IMR-90 (cell line): ENCODE measurements around the gene HIVEP3. TPM values are rescaled to one million over a fixed set of nuclear protein-coding genes. Genes with fewer than 3 reads are reported as not detected.

Experiments used
- ATAC-seq: fragments of 200-7000 bp; cut with Tn5 transposase; 2 replicates; pipeline ENCODE4 v1.9.1; 2020; ENCODE audit warnings: low read depth, mild to moderate bottlenecking, moderate library complexity
- BruUV-seq: library from RNA; stranded (reverse); fragments of 400-500 nt; replicated peaks from 2 replicates; lab custom pipeline; 2021; lab: Mats Ljungman, UMichigan
- CTCF ChIA-PET: fragments of 300-600 bp; formaldehyde crosslinking; extraction: SDS; loops from one replicate; lab custom pipeline; 2021; ENCODE audit warnings: antibody characterized with exemption; lab: Yijun Ruan, JAX
- POLR2A ChIA-PET: fragments of 300-600 bp; sonication (Branson Sonifier 250); formaldehyde crosslinking; loops from one replicate; lab custom pipeline; 2022; ENCODE audit warnings: antibody characterized with exemption; ENCODE audit not compliant: unreplicated experiment; lab: Charles Lee
- DNase-seq: peaks from one replicate; pipeline ENCODE4 v3.0.0; 2013
- H2AFZ ChIP-seq: replicated peaks from 2 replicates; pipeline ENCODE3; 2013; ENCODE audit warnings: low read length, mild to moderate bottlenecking; ENCODE audit not compliant: poor library complexity
- H2AK5ac ChIP-seq: 2 replicates; pipeline ENCODE4 v1.6.1; 2013; ENCODE audit warnings: low read depth, low read length, inconsistent platforms
- H2AK9ac ChIP-seq: replicated peaks from 2 replicates; pipeline ENCODE3; 2013; ENCODE audit warnings: mild to moderate bottlenecking, low read depth, low read length, moderate library complexity; ENCODE audit not compliant: poor library complexity
- H2BK120ac ChIP-seq: 2 replicates; pipeline ENCODE4 v1.6.1; 2013; ENCODE audit warnings: low read depth, low read length, inconsistent platforms
- H2BK15ac ChIP-seq: 3 replicates; pipeline ENCODE4 v1.6.1; 2013; ENCODE audit warnings: low read depth, low read length, inconsistent platforms
- H2BK20ac ChIP-seq: 2 replicates; pipeline ENCODE4 v1.6.1; 2013; ENCODE audit warnings: low read depth, mild to moderate bottlenecking, inconsistent platforms, low read length, moderate library complexity
- H2BK5ac ChIP-seq: 2 replicates; pipeline ENCODE4 v1.6.1; 2013; ENCODE audit warnings: mild to moderate bottlenecking, low read depth, low read length, inconsistent platforms; ENCODE audit not compliant: poor library complexity, severe bottlenecking
- H3K14ac ChIP-seq: replicated peaks from 2 replicates; pipeline ENCODE4 v1.6.1; 2013; ENCODE audit warnings: low read depth, low read length, inconsistent platforms
- H3K18ac ChIP-seq: 2 replicates; pipeline ENCODE4 v1.6.1; 2013; ENCODE audit warnings: low read depth, low read length, control low read depth
- H3K23ac ChIP-seq: 2 replicates; pipeline ENCODE4 v1.6.1; 2013; ENCODE audit warnings: low read depth, low read length, inconsistent platforms
- H3K27ac ChIP-seq: 2 replicates; pipeline ENCODE4 v1.5.1; 2013; ENCODE audit warnings: mild to moderate bottlenecking, control low read depth, low read length; ENCODE audit not compliant: insufficient read depth
- H3K27me3 ChIP-seq: 2 replicates; pipeline ENCODE4 v1.6.1; 2013; ENCODE audit warnings: low read length; ENCODE audit not compliant: control insufficient read depth, insufficient read depth
- H3K36me3 ChIP-seq: 2 replicates; pipeline ENCODE4 v1.6.1; 2013; ENCODE audit warnings: low read length, mixed read lengths; ENCODE audit not compliant: control insufficient read depth, insufficient read depth
- H3K4ac ChIP-seq: 2 replicates; pipeline ENCODE4 v1.6.1; 2013; ENCODE audit warnings: low read depth, low read length, inconsistent platforms
- H3K4me1 ChIP-seq: 2 replicates; pipeline ENCODE4 v1.6.1; 2013; ENCODE audit warnings: low read length, mixed read lengths; ENCODE audit not compliant: control insufficient read depth, insufficient read depth
- H3K4me2 ChIP-seq: 2 replicates; pipeline ENCODE4 v1.6.1; 2013; ENCODE audit warnings: low read depth, mild to moderate bottlenecking, control low read depth, low read length, moderate library complexity
- H3K4me3 ChIP-seq: 2 replicates; pipeline ENCODE4 v1.5.1; 2013; ENCODE audit warnings: low read depth, mild to moderate bottlenecking, control low read depth, low read length, moderate library complexity; ENCODE audit not compliant: insufficient read depth
- H3K56ac ChIP-seq: 2 replicates; pipeline ENCODE4 v1.6.1; 2013; ENCODE audit warnings: low read length, inconsistent platforms; ENCODE audit not compliant: insufficient read depth; ENCODE audit errors: extremely low read depth
- H3K79me1 ChIP-seq, 2 experiments: 2 replicates each; pipeline ENCODE4 v1.6.1; 2013; ENCODE audit warnings: low read length in 2 of 2, inconsistent platforms in 1 of 2, low read depth in 1 of 2
- H3K9ac ChIP-seq: 2 replicates; pipeline ENCODE4 v1.6.1; 2013; ENCODE audit warnings: low read depth, low read length, control low read depth
- H3K9me1 ChIP-seq: 2 replicates; pipeline ENCODE4 v1.6.1; 2013; ENCODE audit warnings: low read length, inconsistent platforms; ENCODE audit not compliant: insufficient read depth
- H3K9me3 ChIP-seq: 2 replicates; pipeline ENCODE4 v1.6.1; 2013; ENCODE audit warnings: low read length; ENCODE audit not compliant: control insufficient read depth, insufficient read depth
- H4K20me1 ChIP-seq: 2 replicates; pipeline ENCODE4 v1.6.1; 2013; ENCODE audit warnings: low read length, inconsistent platforms; ENCODE audit not compliant: insufficient read depth
- H4K5ac ChIP-seq: 2 replicates; pipeline ENCODE4 v1.6.1; 2013; ENCODE audit warnings: mild to moderate bottlenecking, low read depth, low read length, control low read depth
- H4K8ac ChIP-seq, 2 experiments: 2 replicates each; pipeline ENCODE4 v1.6.1; 2013; ENCODE audit warnings: low read depth in 2 of 2, low read length in 2 of 2, control low read depth in 1 of 2, inconsistent platforms in 1 of 2
- H4K91ac ChIP-seq: 2 replicates; pipeline ENCODE4 v1.6.1; 2013; ENCODE audit warnings: low read depth, low read length, inconsistent platforms; ENCODE audit not compliant: insufficient read depth
- BHLHE40 ChIP-seq: fragments of 150-350 bp; IDR thresholded peaks from 2 replicates; pipeline ENCODE4 v1.6.1; 2016; ENCODE audit warnings: mild to moderate bottlenecking, low read depth, low read length
- CEBPB ChIP-seq: IDR thresholded peaks from 2 replicates; pipeline ENCODE4 v1.6.1; 2012; ENCODE audit warnings: low read depth, low read length, improper control_type of control experiment
- CHD1 ChIP-seq: IDR thresholded peaks from 2 replicates; pipeline ENCODE4 v1.6.1; 2012; ENCODE audit warnings: low read depth, low read length, improper control_type of control experiment
- FOS ChIP-seq: fragments of 150-350 bp; IDR thresholded peaks from 2 replicates; pipeline ENCODE4 v1.6.1; 2016; ENCODE audit warnings: low read depth, low read length
- MAFK ChIP-seq: IDR thresholded peaks from 2 replicates; pipeline ENCODE4 v1.6.1; 2012; ENCODE audit warnings: low read depth, low read length, improper control_type of control experiment
- MAZ ChIP-seq: IDR thresholded peaks from 2 replicates; pipeline ENCODE4 v1.6.1; 2012; ENCODE audit warnings: low read depth, mild to moderate bottlenecking, low read length, improper control_type of control experiment, moderate library complexity, borderline replicate concordance
- MXI1 ChIP-seq: IDR thresholded peaks from 2 replicates; pipeline ENCODE4 v1.6.1; 2012; ENCODE audit warnings: low read depth, mild to moderate bottlenecking, low read length, moderate library complexity, borderline replicate concordance
- NFE2L2 ChIP-seq: fragments of 150-350 bp; IDR thresholded peaks from 2 replicates; pipeline ENCODE4 v1.6.1; 2016; ENCODE audit warnings: low read depth, mild to moderate bottlenecking, low read length
- POLR2A ChIP-seq: IDR thresholded peaks from 2 replicates; pipeline ENCODE4 v1.6.1; 2012; ENCODE audit warnings: mild to moderate bottlenecking, low read depth, low read length
- RAD21 ChIP-seq: IDR thresholded peaks from 2 replicates; pipeline ENCODE4 v1.6.1; 2012; ENCODE audit warnings: low read length, improper control_type of control experiment
- RCOR1 ChIP-seq: IDR thresholded peaks from 2 replicates; pipeline ENCODE4 v1.6.1; 2012; ENCODE audit warnings: mild to moderate bottlenecking, low read length, improper control_type of control experiment; ENCODE audit not compliant: insufficient replicate concordance
- RFX5 ChIP-seq: IDR thresholded peaks from 2 replicates; pipeline ENCODE4 v1.8.0; 2012; ENCODE audit warnings: low read depth, mild to moderate bottlenecking, low read length, moderate library complexity
- SMC3 ChIP-seq: fragments of 150-350 bp; IDR thresholded peaks from 2 replicates; pipeline ENCODE4 v1.6.1; 2016; ENCODE audit warnings: low read depth, mild to moderate bottlenecking, antibody characterized with exemption, low read length, moderate library complexity
- WGBS, 2 experiments: methylation state at CpG; one replicate each; pipeline versions ENCODE4 v1.1.5 to v1.1.7; 2013; ENCODE audit warnings: missing lambda C conversion rate in 2 of 2; ENCODE audit not compliant: insufficient read length in 1 of 2; ENCODE audit errors: extremely low coverage in 2 of 2; 5-methylcytosine and 5-hydroxymethylcytosine counted together
- dilution Hi-C: fragments of 300-500 bp; cut with HindIII; formaldehyde crosslinking; loops from one replicate; pipeline ENCODE4 v1.14.3; 2018; ENCODE audit warnings: low sequenced_read_pairs; ENCODE audit not compliant: unreplicated experiment
- in situ Hi-C: fragments of 300-500 bp; cut with MboI; formaldehyde crosslinking; loops from 3 replicates; pipeline ENCODE4 v1.14.3; 2019; ENCODE audit warnings: low sequenced_read_pairs, inconsistent platforms, mixed read lengths
- intact Hi-C: fragments of 100-400 bp; cut with micrococcal nuclease; formaldehyde crosslinking; loops from 2 replicates; pipeline ENCODE4 v1.10.0; 2022
- polyA plus RNA-seq, 3 experiments: library from polyadenylated mRNA; depleted of rRNA; stranded (reverse); fragments of >200 nt; gene quantifications; 2 replicates each; pipeline ENCODE4 v1.2.3, GENCODE V29; 2012; ENCODE audit warnings: low replicate concordance in 1 of 3
- total RNA-seq: library from RNA; depleted of rRNA; stranded (reverse); fragments of >200 nt; gene quantifications from 2 replicates; pipeline ENCODE4 v1.2.3, GENCODE V29; 2012
- TF ChIP-seq, protein P1 (sequence below): fragments of 150-350 bp; IDR thresholded peaks from 2 replicates; pipeline ENCODE4 v1.6.1; 2016; ENCODE audit warnings: low read depth, mild to moderate bottlenecking, low read length, moderate library complexity, borderline replicate concordance
- TF ChIP-seq, protein P2 (sequence below): conservative IDR thresholded peaks from 2 replicates; pipeline ENCODE4 v1.5.1; 2012; ENCODE audit warnings: mild to moderate bottlenecking, low read depth, low read length, improper control_type of control experiment
- TF ChIP-seq, protein P3 (sequence below): fragments of 150-350 bp; IDR thresholded peaks from 2 replicates; pipeline ENCODE4 v1.6.1; 2017; ENCODE audit warnings: mild to moderate bottlenecking, antibody characterized with exemption, low read length, low read depth

Gene HIVEP3
- total and polyA plus RNA-seq, 2 of the 4 experiments (the other 2 are of a cell fraction): 1.4 to 4.0 TPM

DNA sequence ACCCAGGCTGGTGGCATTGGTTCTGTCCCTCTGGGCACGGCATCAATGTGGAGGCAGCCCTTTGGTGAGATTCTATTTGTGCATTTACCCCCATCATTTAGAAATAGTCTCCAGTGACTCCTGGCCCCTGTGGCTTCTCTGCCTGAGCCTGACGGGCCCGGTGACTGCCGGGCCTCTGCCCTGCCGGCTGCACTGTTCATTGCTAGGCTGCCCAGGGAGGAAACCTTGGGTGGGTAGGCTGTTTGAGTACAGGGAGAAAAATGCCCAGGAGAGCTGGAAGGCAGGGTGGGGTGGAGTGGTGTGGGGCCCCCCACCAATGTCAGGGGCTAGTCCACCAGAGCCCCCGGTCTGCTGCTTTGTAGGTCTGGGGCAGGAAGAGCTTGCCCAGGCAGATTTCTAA is 410.9 kb downstream of the HIVEP3 start:
- in situ Hi-C loops: no loop called here
- no CpG with 5 or more reads among the region's 6 CpGs for WGBS, 2 experiments

More for the DNA sequence above, 410.9 kb downstream of the HIVEP3 start:
- H3K9ac ChIP-seq: no peak overlapping the region
- H3K9me3 ChIP-seq: no peaks in the 10 kb centered on the region
- no peak overlapping the region for H3K27ac ChIP-seq
- dilution Hi-C loops: no loop called here
- H4K8ac ChIP-seq: no peak overlapping the region
- no peak overlapping the region for H3K4ac ChIP-seq
- ATAC-seq (no peak), DNase-seq (no peak)
- no peak overlapping the region for H3K14ac ChIP-seq
- no peak overlapping the region for H3K23ac ChIP-seq
- H2BK120ac ChIP-seq: no peak overlapping the region
- H3K27me3 ChIP-seq: no peaks in the 10 kb centered on the region; the same call in 1 of the 2 replicates
- TF ChIP-seq CEBPB (no peak), MXI1 (no peak), RCOR1 (no peak), MAZ (no peak), POLR2A (no peak), RFX5 (no peak), RAD21 (no peak), SMC3 (no peak), CHD1 (no peak), MAFK (no peak), NFE2L2 (no peak), BHLHE40 (no peak), FOS (no peak)
- TF ChIP-seq, protein P1, sequence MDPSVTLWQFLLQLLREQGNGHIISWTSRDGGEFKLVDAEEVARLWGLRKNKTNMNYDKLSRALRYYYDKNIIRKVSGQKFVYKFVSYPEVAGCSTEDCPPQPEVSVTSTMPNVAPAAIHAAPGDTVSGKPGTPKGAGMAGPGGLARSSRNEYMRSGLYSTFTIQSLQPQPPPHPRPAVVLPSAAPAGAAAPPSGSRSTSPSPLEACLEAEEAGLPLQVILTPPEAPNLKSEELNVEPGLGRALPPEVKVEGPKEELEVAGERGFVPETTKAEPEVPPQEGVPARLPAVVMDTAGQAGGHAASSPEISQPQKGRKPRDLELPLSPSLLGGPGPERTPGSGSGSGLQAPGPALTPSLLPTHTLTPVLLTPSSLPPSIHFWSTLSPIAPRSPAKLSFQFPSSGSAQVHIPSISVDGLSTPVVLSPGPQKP: no peak
- TF ChIP-seq, protein P2, sequence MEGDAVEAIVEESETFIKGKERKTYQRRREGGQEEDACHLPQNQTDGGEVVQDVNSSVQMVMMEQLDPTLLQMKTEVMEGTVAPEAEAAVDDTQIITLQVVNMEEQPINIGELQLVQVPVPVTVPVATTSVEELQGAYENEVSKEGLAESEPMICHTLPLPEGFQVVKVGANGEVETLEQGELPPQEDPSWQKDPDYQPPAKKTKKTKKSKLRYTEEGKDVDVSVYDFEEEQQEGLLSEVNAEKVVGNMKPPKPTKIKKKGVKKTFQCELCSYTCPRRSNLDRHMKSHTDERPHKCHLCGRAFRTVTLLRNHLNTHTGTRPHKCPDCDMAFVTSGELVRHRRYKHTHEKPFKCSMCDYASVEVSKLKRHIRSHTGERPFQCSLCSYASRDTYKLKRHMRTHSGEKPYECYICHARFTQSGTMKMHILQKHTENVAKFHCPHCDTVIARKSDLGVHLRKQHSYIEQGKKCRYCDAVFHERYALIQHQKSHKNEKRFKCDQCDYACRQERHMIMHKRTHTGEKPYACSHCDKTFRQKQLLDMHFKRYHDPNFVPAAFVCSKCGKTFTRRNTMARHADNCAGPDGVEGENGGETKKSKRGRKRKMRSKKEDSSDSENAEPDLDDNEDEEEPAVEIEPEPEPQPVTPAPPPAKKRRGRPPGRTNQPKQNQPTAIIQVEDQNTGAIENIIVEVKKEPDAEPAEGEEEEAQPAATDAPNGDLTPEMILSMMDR: no peak
- TF ChIP-seq, protein P3, sequence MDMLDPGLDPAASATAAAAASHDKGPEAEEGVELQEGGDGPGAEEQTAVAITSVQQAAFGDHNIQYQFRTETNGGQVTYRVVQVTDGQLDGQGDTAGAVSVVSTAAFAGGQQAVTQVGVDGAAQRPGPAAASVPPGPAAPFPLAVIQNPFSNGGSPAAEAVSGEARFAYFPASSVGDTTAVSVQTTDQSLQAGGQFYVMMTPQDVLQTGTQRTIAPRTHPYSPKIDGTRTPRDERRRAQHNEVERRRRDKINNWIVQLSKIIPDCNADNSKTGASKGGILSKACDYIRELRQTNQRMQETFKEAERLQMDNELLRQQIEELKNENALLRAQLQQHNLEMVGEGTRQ: no peak
- H3K4me3 ChIP-seq: no peak overlapping the region
- H3K36me3 ChIP-seq: no peaks in the 10 kb centered on the region
- no peak overlapping the region for H4K5ac ChIP-seq
- H2BK5ac ChIP-seq: no peak overlapping the region
- no peak overlapping the region for H2BK20ac ChIP-seq
- no peaks in the 10 kb centered on the region; the same call in 1 of the 2 replicates for H3K4me1 ChIP-seq
- BruUV-seq: no TSS peak
- no peak overlapping the region for H3K56ac ChIP-seq
- ChIA-PET POLR2A (no interaction called here), CTCF (interaction anchor here (1.1 kb wide), 1 partner anchor 8 kb away, joined by 3 read pairs; no protein-coding TSS in a partner anchor)
- no peak overlapping the region for H2AK5ac ChIP-seq
- H3K79me1 ChIP-seq: no peaks in the 10 kb centered on the region
- H2BK15ac ChIP-seq: no peak overlapping the region
- H2AK9ac ChIP-seq: no peak overlapping the region
- no peak overlapping the region for H2AFZ ChIP-seq
- H3K4me2 ChIP-seq: no peak overlapping the region
- H4K20me1 ChIP-seq: no peaks in the 10 kb centered on the region
- no peak overlapping the region for H3K18ac ChIP-seq
- no peak overlapping the region for H4K91ac ChIP-seq
- 0 out of 2 replicates have a peak, but pooled peaks cover 4% of the 10 kb centered on the region for H3K9me1 ChIP-seq
- intact Hi-C loops: no loop called here
